Measurements from ENCODE around the gene CLDN6. TPM values are rescaled to one million over a fixed set of nuclear protein-coding genes. Genes with fewer than 3 reads are reported as not detected.

CLDN6 gene
- total RNA-seq, 1 donor from 2014 or later: not detected

DNA sequence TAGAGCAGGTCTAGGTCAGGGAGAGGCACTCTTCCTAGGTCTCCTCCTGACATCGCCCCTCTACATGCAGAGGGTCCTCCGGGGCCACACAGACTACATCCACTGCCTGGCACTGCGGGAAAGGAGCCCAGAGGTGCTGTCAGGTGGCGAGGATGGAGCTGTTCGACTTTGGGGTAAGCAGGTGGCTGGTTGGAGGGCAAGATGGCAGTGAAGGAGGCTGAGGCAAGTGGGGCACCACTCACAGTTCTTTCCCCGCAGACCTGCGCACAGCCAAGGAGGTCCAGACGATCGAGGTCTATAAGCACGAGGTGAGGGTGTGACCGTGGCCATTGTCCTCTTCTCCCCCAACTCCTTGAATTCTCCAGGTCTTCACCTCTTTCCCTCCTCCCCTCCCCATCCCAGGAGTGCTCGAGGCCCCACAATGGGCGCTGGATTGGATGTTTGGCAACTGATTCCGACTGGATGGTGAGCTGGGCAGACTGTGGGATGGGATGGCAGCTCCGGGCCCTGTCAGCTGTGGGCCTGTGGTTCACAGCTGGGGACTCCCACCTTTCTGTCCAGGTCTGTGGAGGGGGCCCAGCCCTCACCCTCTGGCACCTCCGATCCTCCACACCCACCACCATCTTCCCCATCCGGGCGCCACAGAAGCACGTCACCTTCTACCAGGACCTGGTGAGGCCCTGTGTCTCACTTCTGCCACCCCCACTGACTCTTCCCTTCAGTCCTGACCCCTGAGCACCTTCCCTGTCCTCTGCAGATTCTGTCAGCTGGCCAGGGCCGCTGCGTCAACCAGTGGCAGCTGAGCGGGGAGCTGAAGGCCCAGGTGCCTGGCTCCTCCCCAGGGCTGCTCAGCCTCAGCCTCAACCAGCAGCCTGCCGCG, 8.9 kb upstream of the CLDN6 start:
- Histone ChIP-seq H3K4me1 (peaks cover 33% of the 10 kb centered on the region), H3K9me3 (no peaks in the 10 kb centered on the region), H3K27me3 (peaks cover 24% of the 10 kb centered on the region), H3K27ac (no peak overlapping the region), H3K36me3 (peaks cover 14% of the 10 kb centered on the region), H3K4me3 (no peak overlapping the region)
- ATAC-seq (no peak), DNase-seq (no peak)
- no peak for TF ChIP-seq CTCF (IDR thresholded peaks at IDR 0.05)
- intact Hi-C loops (cut with DNase I): no loop called here

- intact Hi-C loops (cut with DNase I): no loop called here
These were observed 8.0 kb upstream of the CLDN6 start for GRCh38 chr16:3026003-3026378.

DNA sequence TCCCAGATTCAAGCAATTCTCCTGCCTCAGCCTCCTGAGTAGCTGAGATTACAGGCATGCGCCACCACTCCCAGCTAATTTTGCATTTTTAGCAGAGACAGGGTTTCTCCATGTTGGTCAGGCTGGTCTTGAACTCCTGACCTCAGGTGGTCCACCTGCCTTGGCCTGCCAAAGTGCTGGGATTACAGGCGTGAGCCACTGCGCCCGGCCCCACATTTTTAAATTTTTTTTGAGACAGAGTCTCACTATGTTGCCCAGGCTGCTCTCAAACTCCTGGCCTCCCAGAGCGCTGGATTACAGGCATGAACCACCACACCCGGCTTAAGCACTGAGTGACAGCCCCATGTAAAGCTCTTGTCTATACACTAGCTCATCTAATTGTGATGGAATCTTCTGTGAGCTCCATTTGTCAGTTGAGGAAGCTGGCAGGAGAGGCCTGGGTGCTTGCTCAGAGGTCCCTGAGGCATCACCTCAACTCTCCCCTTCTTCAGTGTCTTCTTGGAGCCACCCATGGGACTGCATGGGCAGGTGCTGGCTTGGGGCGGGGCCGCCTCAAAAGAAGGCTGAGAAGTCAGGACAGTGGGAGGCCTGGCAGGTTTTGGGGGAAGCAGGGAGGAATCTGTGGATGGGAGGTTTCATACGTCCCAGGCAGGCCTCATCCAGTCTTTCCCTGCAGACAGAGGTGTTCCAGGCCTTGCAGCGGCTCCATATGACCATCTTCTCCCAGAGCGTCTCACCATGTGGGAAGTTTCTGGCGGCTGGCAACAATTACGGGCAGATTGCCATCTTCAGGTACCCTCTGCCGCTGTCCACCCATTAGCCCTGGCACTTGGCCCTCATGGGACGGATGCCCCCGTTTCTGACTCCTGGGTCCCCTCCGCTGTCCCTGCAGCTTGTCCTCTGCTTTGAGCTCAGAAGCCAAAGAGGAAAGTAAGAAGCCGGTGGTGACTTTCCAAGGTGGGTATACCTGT, 7.3 kb upstream of the CLDN6 start:
- H3K4me1 ChIP-seq: peaks cover 41% of the 10 kb centered on the region

More at GRCh38 chr16:3026003-3026378, 8.0 kb upstream of the CLDN6 start:
- Histone ChIP-seq H3K9me3 (no peaks in the 10 kb centered on the region), H3K4me3 (no peak overlapping the region), H3K36me3 (peaks cover 14% of the 10 kb centered on the region), H3K4me1 (peaks cover 41% of the 10 kb centered on the region), H3K27me3 (peaks cover 23% of the 10 kb centered on the region), H3K27ac (no peak overlapping the region)
- ATAC-seq (no peak), DNase-seq (no peak)
- TF ChIP-seq CTCF (IDR thresholded peaks at IDR 0.05): no peak

DNA sequence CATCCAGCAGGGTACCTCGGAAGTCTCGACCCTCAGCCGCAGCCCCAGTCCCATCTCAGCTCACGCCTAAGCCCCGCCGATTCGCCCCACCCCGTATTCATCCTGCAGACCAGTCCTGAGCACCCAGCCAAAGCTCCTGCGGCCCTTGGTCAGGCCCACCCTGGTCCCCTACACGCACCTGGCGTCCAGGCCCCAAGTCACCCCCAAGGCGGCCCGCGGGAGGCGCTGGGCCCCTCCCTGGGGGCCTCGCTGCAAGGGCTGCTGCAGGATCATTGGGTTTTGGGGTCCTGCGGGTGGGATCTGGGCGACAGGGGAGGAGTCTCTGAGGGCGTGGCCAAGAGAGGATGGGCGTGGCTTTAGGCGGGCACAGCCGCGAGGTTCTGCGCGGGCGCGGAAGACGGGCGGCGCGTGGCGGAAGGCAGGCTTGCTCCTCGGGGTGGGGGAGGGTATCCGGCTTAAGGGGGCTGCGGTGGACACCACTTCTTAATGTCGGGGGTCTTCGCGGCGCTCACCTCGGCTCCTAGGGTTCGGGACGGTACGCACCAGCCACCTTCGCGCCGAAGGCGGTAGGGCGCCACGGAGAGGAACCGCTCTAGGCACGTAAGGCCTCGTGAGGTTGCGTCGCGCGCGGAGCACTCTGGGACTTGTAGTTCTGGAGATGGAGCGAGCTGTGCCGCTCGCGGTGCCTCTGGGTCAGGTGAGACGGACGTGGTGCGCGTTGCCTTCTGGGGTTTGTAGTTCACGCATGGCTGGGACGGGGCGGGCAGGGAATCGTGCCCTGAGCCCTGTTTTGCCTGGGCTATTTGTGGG, 5.9 kb upstream of the CLDN6 start, which contains the start of the genes HCFC1R1 and THOC6:
Gene HCFC1R1, minus strand, starts transcription at position 274 of the 810 bp plus-strand sequence. Its CDS starts 1 bp downstream, at position 273.
Gene THOC6, plus strand, starts transcription at position 367 of the 810 bp plus-strand sequence. Its CDS starts 292 bp downstream, at position 659.
- H3K4me3 ChIP-seq: peak within 1 kb of the TSS; percentile 68
- H3K27me3 ChIP-seq: peaks cover 2% of the 10 kb centered on the region
- peaks cover 14% of the 10 kb centered on the region for H3K36me3 ChIP-seq
- TF ChIP-seq CTCF (IDR thresholded peaks at IDR 0.05): no peak
- intact Hi-C loops (cut with DNase I): no loop called here
- ATAC-seq: peak; percentile 76
- H3K4me1 ChIP-seq: peaks cover 39% of the 10 kb centered on the region
- DNase-seq: peak; percentile 99
- H3K9me3 ChIP-seq: no peaks in the 10 kb centered on the region
- peak within 1 kb of the TSS; percentile 91 for H3K27ac ChIP-seq

More for the DNA sequence above, 7.3 kb upstream of the CLDN6 start:
- intact Hi-C loops (cut with DNase I): no loop called here
- no peak overlapping the region for H3K27ac ChIP-seq
- DNase-seq: no peak
- H3K4me3 ChIP-seq: no peak overlapping the region
- no peak for TF ChIP-seq CTCF (IDR thresholded peaks at IDR 0.05)
- peaks cover 16% of the 10 kb centered on the region for H3K27me3 ChIP-seq
- no peak for ATAC-seq
- H3K9me3 ChIP-seq: no peaks in the 10 kb centered on the region
- peaks cover 14% of the 10 kb centered on the region for H3K36me3 ChIP-seq

DNA sequence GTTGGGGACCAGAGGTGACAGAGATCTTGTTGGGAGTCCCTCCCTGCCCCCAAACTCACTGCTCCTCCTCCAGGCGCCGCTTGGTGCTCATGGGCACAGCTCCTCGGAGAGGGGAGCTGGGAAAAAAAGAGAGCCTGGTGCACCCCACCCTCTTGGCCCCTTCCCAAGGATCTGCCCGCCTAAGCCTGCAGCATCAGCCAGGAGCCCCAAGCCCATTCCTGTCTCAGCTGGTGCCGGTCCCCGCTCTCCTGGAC, 5.4 kb upstream of the CLDN6 start:
- peaks cover 2% of the 10 kb centered on the region for H3K27me3 ChIP-seq
- H3K9me3 ChIP-seq: no peaks in the 10 kb centered on the region
- no peak for TF ChIP-seq CTCF (IDR thresholded peaks at IDR 0.05)
- peak overlapping the region; percentile 68 for H3K4me3 ChIP-seq
- DNase-seq (no peak), ATAC-seq (no peak)
- H3K27ac ChIP-seq: peak overlapping the region; percentile 91
- peaks cover 44% of the 10 kb centered on the region for H3K4me1 ChIP-seq
- intact Hi-C loops (cut with DNase I): no loop called here
- peaks cover 14% of the 10 kb centered on the region for H3K36me3 ChIP-seq
